ENCODE data around the gene GMDS. TPM values are rescaled to one million over a fixed set of nuclear protein-coding genes. Genes with fewer than 3 reads are reported as not detected.

GMDS gene
- polyA plus RNA-seq, 1 of the 3 experiments (the other 2 are of a cell fraction), result 12.3 TPM

DNA sequence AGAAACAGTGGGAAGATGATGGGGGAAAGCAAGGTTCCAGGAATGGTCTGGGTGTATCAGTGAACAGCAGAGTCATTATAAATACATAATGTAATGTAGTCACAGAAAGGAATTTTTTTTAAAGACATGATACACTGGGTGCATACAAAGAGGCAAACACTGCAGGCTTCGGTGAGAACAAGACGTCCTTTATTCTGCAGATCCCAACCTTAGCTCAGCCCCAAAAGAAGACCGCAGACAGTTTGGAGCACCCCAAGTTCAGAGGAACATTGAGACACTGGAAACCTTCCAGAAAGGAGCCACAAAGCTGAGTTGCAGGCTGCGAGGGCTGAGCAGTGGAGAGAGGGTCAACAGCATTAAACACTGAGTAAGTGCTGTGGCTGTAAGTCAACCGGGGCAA lies 666.3 kb downstream of the GMDS start:
- no peak overlapping the region for H3K27ac ChIP-seq (ENCODE audit: low read depth in 2 of 2, low read length in 1 of 2)
- POLR2A ChIA-PET, result no interaction called here
- no peaks in the 10 kb centered on the region for H3K9me3 ChIP-seq
- H2AFZ ChIP-seq (ENCODE audit: low read depth), result no peak overlapping the region
- peaks cover 17% of the 10 kb centered on the region; the same call in 1 of the 2 replicates for H3K27me3 ChIP-seq (ENCODE audit: insufficient read depth)
- no peaks in the 10 kb centered on the region for H3F3A ChIP-seq (replicated peaks; ENCODE audit: insufficient read depth)
- no peak overlapping the region for H3K4me3 ChIP-seq (ENCODE audit: low read depth in 2 of 2, low read length in 1 of 2)
- H3K4me2 ChIP-seq, result no peak overlapping the region
- no peaks in the 10 kb centered on the region for H3K36me3 ChIP-seq (replicated peaks in 1 of 2; ENCODE audit: control insufficient read depth in 1 of 2, insufficient read depth in 2 of 2, low read length in 1 of 2)
- H3K79me2 ChIP-seq (ENCODE audit: insufficient read depth), result no peaks in the 10 kb centered on the region
- H3K9ac ChIP-seq, result no peak overlapping the region
- no peaks in the 10 kb centered on the region for H3K9me2 ChIP-seq
- no peaks in the 10 kb centered on the region for H3K4me1 ChIP-seq (ENCODE audit: control insufficient read depth in 1 of 2, insufficient read depth in 2 of 2, low read depth in 1 of 2, low read length in 1 of 2)
- DNase-seq, result no peak
- CTCF ChIA-PET, result interaction anchor here (1.7 kb wide), 1 partner anchor 17 kb away, joined by 5 read pairs; no protein-coding TSS in a partner anchor
- no peaks in the 10 kb centered on the region for H4K20me1 ChIP-seq (ENCODE audit: insufficient read depth)
- WGBS (ENCODE audit: low lambda C conversion rate), result 28% methylated on average over 5 of the region's 5 CpGs
- TF ChIP-seq, protein P1, sequence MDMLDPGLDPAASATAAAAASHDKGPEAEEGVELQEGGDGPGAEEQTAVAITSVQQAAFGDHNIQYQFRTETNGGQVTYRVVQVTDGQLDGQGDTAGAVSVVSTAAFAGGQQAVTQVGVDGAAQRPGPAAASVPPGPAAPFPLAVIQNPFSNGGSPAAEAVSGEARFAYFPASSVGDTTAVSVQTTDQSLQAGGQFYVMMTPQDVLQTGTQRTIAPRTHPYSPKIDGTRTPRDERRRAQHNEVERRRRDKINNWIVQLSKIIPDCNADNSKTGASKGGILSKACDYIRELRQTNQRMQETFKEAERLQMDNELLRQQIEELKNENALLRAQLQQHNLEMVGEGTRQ (IDR thresholded peaks at IDR 0.05; ENCODE audit: borderline replicate concordance, low read depth, low read length), result no peak

DNA sequence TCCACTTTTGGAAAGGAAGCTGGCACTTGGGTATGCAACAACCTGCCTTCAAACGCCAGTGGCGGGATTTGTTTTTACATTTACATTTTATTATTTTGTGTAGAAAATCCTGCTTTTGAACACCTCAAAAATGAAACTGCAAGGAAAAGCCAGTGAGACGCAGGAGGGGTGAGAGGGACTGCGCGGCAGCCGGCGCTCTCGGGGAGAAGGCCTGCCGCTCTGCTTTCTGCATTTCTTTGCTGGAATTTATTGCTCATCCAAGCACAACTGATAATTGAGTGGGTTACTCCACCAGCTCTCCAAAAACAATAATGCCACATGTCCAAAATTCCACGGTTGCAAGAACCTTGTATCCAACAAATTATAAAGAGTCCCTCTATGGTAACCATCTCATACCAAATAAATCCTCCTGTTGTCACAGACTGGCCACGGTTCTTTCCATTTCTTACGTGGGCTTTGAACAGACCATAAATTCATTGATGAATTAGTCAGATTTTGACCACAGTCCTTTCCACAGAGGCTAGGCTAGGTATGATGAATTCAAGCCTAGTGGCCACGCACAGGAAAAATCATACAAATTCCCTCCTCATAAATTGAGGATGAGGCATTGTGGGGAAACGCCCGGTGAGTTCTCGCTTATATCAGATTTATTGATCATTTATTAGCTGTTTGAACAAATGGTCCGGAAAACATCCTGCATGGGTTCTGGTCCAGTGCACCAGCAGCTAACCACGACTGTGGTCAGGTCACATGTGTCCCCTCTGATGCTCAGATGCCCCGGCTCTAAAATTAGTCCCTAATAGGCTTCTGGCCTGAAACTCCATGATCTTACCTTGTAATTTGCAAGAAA lies 667.3 kb downstream of the GMDS start:
- Histone ChIP-seq H3K27ac (ENCODE audit: low read depth in 2 of 2, low read length in 1 of 2) (no peak overlapping the region), H3K4me1 (ENCODE audit: control insufficient read depth in 1 of 2, insufficient read depth in 2 of 2, low read depth in 1 of 2, low read length in 1 of 2) (no peaks in the 10 kb centered on the region)
- TF ChIP-seq FOXM1 (IDR thresholded peaks at IDR 0.05; ENCODE audit: low read depth), result no peak
- no peak for TF ChIP-seq YY1 (IDR thresholded peaks at IDR 0.05; ENCODE audit: low read depth)
- no peak for TF ChIP-seq SIN3A (IDR thresholded peaks at IDR 0.05; ENCODE audit: borderline replicate concordance, low read depth, low read length)
- no peak for TF ChIP-seq RAD21 (IDR thresholded peaks at IDR 0.05; ENCODE audit: low read length)
- no peak for TF ChIP-seq NFIC (IDR thresholded peaks at IDR 0.05; ENCODE audit: borderline replicate concordance)
- TF ChIP-seq, protein P2, sequence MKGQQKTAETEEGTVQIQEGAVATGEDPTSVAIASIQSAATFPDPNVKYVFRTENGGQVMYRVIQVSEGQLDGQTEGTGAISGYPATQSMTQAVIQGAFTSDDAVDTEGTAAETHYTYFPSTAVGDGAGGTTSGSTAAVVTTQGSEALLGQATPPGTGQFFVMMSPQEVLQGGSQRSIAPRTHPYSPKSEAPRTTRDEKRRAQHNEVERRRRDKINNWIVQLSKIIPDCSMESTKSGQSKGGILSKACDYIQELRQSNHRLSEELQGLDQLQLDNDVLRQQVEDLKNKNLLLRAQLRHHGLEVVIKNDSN (IDR thresholded peaks at IDR 0.05; ENCODE audit: borderline replicate concordance, low read depth), result no peak
- TF ChIP-seq GATA2 (CRISPR knock-in tag; IDR thresholded peaks at IDR 0.05), result no peak
- TF ChIP-seq EZH2phosphoT487 (IDR thresholded peaks at IDR 0.05; ENCODE audit: borderline replicate concordance, low read depth), result no peak
- TF ChIP-seq TCF12 (IDR thresholded peaks at IDR 0.05), result no peak
- TF ChIP-seq SMC3 (IDR thresholded peaks at IDR 0.05; ENCODE audit: low read depth, low read length), result no peak
- TF ChIP-seq, protein P3, sequence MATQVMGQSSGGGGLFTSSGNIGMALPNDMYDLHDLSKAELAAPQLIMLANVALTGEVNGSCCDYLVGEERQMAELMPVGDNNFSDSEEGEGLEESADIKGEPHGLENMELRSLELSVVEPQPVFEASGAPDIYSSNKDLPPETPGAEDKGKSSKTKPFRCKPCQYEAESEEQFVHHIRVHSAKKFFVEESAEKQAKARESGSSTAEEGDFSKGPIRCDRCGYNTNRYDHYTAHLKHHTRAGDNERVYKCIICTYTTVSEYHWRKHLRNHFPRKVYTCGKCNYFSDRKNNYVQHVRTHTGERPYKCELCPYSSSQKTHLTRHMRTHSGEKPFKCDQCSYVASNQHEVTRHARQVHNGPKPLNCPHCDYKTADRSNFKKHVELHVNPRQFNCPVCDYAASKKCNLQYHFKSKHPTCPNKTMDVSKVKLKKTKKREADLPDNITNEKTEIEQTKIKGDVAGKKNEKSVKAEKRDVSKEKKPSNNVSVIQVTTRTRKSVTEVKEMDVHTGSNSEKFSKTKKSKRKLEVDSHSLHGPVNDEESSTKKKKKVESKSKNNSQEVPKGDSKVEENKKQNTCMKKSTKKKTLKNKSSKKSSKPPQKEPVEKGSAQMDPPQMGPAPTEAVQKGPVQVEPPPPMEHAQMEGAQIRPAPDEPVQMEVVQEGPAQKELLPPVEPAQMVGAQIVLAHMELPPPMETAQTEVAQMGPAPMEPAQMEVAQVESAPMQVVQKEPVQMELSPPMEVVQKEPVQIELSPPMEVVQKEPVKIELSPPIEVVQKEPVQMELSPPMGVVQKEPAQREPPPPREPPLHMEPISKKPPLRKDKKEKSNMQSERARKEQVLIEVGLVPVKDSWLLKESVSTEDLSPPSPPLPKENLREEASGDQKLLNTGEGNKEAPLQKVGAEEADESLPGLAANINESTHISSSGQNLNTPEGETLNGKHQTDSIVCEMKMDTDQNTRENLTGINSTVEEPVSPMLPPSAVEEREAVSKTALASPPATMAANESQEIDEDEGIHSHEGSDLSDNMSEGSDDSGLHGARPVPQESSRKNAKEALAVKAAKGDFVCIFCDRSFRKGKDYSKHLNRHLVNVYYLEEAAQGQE (IDR thresholded peaks at IDR 0.05; ENCODE audit: low read depth, low read length), result no peak
- TF ChIP-seq, protein P4, sequence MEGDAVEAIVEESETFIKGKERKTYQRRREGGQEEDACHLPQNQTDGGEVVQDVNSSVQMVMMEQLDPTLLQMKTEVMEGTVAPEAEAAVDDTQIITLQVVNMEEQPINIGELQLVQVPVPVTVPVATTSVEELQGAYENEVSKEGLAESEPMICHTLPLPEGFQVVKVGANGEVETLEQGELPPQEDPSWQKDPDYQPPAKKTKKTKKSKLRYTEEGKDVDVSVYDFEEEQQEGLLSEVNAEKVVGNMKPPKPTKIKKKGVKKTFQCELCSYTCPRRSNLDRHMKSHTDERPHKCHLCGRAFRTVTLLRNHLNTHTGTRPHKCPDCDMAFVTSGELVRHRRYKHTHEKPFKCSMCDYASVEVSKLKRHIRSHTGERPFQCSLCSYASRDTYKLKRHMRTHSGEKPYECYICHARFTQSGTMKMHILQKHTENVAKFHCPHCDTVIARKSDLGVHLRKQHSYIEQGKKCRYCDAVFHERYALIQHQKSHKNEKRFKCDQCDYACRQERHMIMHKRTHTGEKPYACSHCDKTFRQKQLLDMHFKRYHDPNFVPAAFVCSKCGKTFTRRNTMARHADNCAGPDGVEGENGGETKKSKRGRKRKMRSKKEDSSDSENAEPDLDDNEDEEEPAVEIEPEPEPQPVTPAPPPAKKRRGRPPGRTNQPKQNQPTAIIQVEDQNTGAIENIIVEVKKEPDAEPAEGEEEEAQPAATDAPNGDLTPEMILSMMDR (IDR thresholded peaks at IDR 0.05), result no peak
- TF ChIP-seq, protein P5, sequence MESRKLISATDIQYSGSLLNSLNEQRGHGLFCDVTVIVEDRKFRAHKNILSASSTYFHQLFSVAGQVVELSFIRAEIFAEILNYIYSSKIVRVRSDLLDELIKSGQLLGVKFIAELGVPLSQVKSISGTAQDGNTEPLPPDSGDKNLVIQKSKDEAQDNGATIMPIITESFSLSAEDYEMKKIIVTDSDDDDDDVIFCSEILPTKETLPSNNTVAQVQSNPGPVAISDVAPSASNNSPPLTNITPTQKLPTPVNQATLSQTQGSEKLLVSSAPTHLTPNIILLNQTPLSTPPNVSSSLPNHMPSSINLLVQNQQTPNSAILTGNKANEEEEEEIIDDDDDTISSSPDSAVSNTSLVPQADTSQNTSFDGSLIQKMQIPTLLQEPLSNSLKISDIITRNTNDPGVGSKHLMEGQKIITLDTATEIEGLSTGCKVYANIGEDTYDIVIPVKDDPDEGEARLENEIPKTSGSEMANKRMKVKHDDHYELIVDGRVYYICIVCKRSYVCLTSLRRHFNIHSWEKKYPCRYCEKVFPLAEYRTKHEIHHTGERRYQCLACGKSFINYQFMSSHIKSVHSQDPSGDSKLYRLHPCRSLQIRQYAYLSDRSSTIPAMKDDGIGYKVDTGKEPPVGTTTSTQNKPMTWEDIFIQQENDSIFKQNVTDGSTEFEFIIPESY (IDR thresholded peaks at IDR 0.05; ENCODE audit: borderline replicate concordance, low read depth), result no peak
- no peak for TF ChIP-seq CHD2 (IDR thresholded peaks at IDR 0.05; ENCODE audit: low read length, partially characterized antibody)

More for the DNA sequence above, 667.3 kb downstream of the GMDS start:
- Histone ChIP-seq H2AFZ (ENCODE audit: low read depth) (no peak overlapping the region), H3K27me3 (ENCODE audit: insufficient read depth) (peaks cover 15% of the 10 kb centered on the region; the same call in 1 of the 2 replicates), H3K9me3 (no peaks in the 10 kb centered on the region), H4K20me1 (ENCODE audit: insufficient read depth) (no peaks in the 10 kb centered on the region), H3K4me3 (ENCODE audit: low read depth in 2 of 2, low read length in 1 of 2) (no peak overlapping the region), H3K9ac (no peak overlapping the region), H3K9me2 (no peaks in the 10 kb centered on the region), H3F3A (replicated peaks; ENCODE audit: insufficient read depth) (no peaks in the 10 kb centered on the region), H3K4me2 (no peak overlapping the region), H3K36me3 (replicated peaks in 1 of 2; ENCODE audit: control insufficient read depth in 1 of 2, insufficient read depth in 2 of 2, low read length in 1 of 2) (no peaks in the 10 kb centered on the region), H3K79me2 (ENCODE audit: insufficient read depth) (no peaks in the 10 kb centered on the region)
- ChIA-PET CTCF (interaction anchor here (1.5 to 1.6 kb wide), 2 partner anchors 18 to 1057 kb away, joined by 5 read pairs; no protein-coding TSS in a partner anchor), POLR2A (no interaction called here)
- no peak for DNase-seq
- WGBS (ENCODE audit: low lambda C conversion rate), result 61% methylated on average over 19 of the region's 19 CpGs

All from SK-N-SH (cell line).